Head of caudate nucleus (tissue), 42 donors: Measurements from ENCODE around the gene PCP4.
A peak's percentile ranks its signal among the peaks of the same experiment; 100 is the strongest.

Source experiments
- DNase-seq, 42 donors: peaks; one replicate each; pipeline versions ENCODE4 v3.0.0 to v3.0.0-alpha.2; 2020 to 2021; ENCODE audit warnings: mixed read lengths in 7 of 42
- intact Hi-C: fragments of 100-400 bp; cut with DNase I; formaldehyde crosslinking; loops from one replicate; pipeline ENCODE4 v1.15.0; 2022

The PCP4 gene

GRCh38 chr21:39867198-39867650 lies at the start of gene PCP4:
Gene PCP4, plus strand, starts transcription at chr21:39867438. Its CDS starts 64 bp downstream, at chr21:39867502.
- intact Hi-C loops: loop anchor here (10.0 kb wide), 1 partner anchor 258 kb away; no protein-coding TSS in a partner anchor
- peak; percentile 63 to 96 (median 85) for DNase-seq

- intact Hi-C loops: no loop called here
- DNase-seq: no peak
Observed at GRCh38 chr21:39818557-39818956, 48.7 kb upstream of the PCP4 start.

GRCh38 chr21:39822042-39822441 lies 45.2 kb upstream of the PCP4 start:
- DNase-seq: no peak
- intact Hi-C loops: no loop called here

GRCh38 chr21:39825250-39825649 lies 42.0 kb upstream of the PCP4 start:
- intact Hi-C loops: no loop called here
- no peak for DNase-seq

GRCh38 chr21:39834543-39834942 lies 32.7 kb upstream of the PCP4 start:
- no peak for DNase-seq
- intact Hi-C loops: no loop called here

- intact Hi-C loops: no loop called here
- no peak for DNase-seq
Observed at GRCh38 chr21:39837861-39838359, 29.3 kb upstream of the PCP4 start.

GRCh38 chr21:39840373-39841097 lies 26.7 kb upstream of the PCP4 start:
- DNase-seq: no peak

GRCh38 chr21:39842741-39843459 lies 24.3 kb upstream of the PCP4 start:
- intact Hi-C loops: no loop called here
- DNase-seq: no peak

More at GRCh38 chr21:39840373-39841097, 26.7 kb upstream of the PCP4 start:
- intact Hi-C loops: no loop called here

GRCh38 chr21:39843483-39843882 lies 23.8 kb upstream of the PCP4 start:
- intact Hi-C loops: no loop called here
- DNase-seq: no peak

GRCh38 chr21:39843916-39844315 lies 23.3 kb upstream of the PCP4 start:
- intact Hi-C loops: no loop called here
- no peak for DNase-seq

GRCh38 chr21:39845571-39846130 lies 21.6 kb upstream of the PCP4 start:
- no peak for DNase-seq
- intact Hi-C loops: no loop called here

GRCh38 chr21:39847877-39848276 lies 19.4 kb upstream of the PCP4 start:
- no peak for DNase-seq
- intact Hi-C loops: no loop called here

- intact Hi-C loops: no loop called here
- peak in 1 of 42 donors; percentile 9 for DNase-seq
Observed at GRCh38 chr21:39849014-39849655, 18.1 kb upstream of the PCP4 start.

- DNase-seq: no peak
- intact Hi-C loops: no loop called here
Observed at GRCh38 chr21:39850333-39850732, 16.9 kb upstream of the PCP4 start.

GRCh38 chr21:39851002-39851618 lies 16.1 kb upstream of the PCP4 start:
- DNase-seq: no peak
- intact Hi-C loops: no loop called here

GRCh38 chr21:39852021-39852721 lies 15.1 kb upstream of the PCP4 start:
- DNase-seq: no peak
- intact Hi-C loops: no loop called here

GRCh38 chr21:39852726-39853500 lies 14.3 kb upstream of the PCP4 start:
- DNase-seq: no peak
- intact Hi-C loops: no loop called here

GRCh38 chr21:39854572-39854971 lies 12.7 kb upstream of the PCP4 start:
- no peak for DNase-seq
- intact Hi-C loops: no loop called here
